Neuron (in vitro differentiated cells): ENCODE results near the gene INHBC.
"Not testable (repeated sequence)": the region's sequence is repeated elsewhere in the genome, so short reads cannot be mapped to it uniquely, and the experiment has no call there.

Experiments
- H2AFZ ChIP-seq: one replicate; pipeline ENCODE4 v1.6.1; 2013; ENCODE audit warnings: low read depth, mild to moderate bottlenecking, inconsistent platforms, low read length, moderate library complexity
- H3K27me3 ChIP-seq: one replicate; pipeline ENCODE4 v1.6.1; 2013; ENCODE audit warnings: low read length; ENCODE audit not compliant: insufficient read depth
- H3K36me3 ChIP-seq: one replicate; pipeline ENCODE4 v1.6.1; 2013; ENCODE audit warnings: low read length; ENCODE audit not compliant: insufficient read depth
- H3K4me1 ChIP-seq: one replicate; pipeline ENCODE4 v1.6.1; 2013; ENCODE audit warnings: low read length; ENCODE audit not compliant: insufficient read depth
- H3K4me3 ChIP-seq: 2 replicates; pipeline ENCODE4 v1.5.1; 2013; ENCODE audit warnings: mild to moderate bottlenecking, low read length, moderate library complexity
- H3K9me3 ChIP-seq: one replicate; pipeline ENCODE4 v1.6.1; 2013; ENCODE audit warnings: low read length

Gene INHBC, protein sequence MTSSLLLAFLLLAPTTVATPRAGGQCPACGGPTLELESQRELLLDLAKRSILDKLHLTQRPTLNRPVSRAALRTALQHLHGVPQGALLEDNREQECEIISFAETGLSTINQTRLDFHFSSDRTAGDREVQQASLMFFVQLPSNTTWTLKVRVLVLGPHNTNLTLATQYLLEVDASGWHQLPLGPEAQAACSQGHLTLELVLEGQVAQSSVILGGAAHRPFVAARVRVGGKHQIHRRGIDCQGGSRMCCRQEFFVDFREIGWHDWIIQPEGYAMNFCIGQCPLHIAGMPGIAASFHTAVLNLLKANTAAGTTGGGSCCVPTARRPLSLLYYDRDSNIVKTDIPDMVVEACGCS

DNA sequence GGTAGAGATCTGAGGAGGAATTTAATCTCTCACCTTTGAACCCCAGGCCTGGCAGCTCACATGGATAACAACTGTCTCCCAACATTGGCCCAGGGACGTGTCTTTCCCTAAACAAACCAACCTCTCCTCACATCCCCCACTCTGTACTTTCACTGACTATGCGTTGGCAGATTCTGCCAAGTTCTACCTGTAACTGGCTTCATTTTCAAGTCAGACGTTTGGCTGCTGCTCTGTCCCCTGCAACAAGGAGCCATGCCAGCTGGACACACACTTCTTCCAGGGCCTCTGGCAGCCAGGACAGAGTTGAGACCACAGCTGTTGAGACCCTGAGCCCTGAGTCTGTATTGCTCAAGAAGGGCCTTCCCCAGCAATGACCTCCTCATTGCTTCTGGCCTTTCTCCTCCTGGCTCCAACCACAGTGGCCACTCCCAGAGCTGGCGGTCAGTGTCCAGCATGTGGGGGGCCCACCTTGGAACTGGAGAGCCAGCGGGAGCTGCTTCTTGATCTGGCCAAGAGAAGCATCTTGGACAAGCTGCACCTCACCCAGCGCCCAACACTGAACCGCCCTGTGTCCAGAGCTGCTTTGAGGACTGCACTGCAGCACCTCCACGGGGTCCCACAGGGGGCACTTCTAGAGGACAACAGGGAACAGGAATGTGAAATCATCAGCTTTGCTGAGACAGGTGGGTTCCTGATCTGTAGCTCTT, at the start of gene INHBC:
Gene INHBC, plus strand, starts transcription at position 268 of the 707 bp plus-strand sequence. Its CDS starts 103 bp downstream, at position 371.
- no peak within 1 kb of the TSS for H3K4me3 ChIP-seq
- no peaks in the 10 kb centered on the region for H3K9me3 ChIP-seq
- H3K27me3 ChIP-seq = no peaks in the 10 kb centered on the region
- no peaks in the 10 kb centered on the region for H3K36me3 ChIP-seq
- peaks cover 5% of the 10 kb centered on the region for H3K4me1 ChIP-seq
- no peak within 1 kb of the TSS for H2AFZ ChIP-seq

DNA sequence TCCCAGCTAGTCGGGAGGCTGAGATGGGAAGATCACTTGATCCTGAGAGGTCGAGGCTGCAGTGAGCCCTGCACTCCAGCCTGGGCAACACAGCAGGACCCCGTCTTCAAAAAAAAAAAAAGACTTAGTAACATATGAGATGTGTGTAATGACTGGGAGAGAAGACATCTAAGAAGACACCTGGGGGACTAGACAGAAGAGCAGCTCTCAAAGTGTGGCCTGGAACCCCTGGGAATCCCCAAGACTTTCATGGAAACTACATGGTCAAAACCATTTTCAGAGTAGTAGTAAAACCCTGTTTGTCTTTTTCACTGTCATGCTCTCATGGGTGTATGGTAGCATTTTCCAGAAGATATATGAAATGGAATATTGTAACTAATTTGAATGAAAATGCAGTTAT, 49.0 kb upstream of the INHBC start:
- Histone ChIP-seq H3K36me3 (peaks cover 2% of the 10 kb centered on the region), H3K4me1 (no peaks in the 10 kb centered on the region), H3K4me3 (no peak overlapping the region), H2AFZ (no peak overlapping the region), H3K9me3 (no peaks in the 10 kb centered on the region), H3K27me3 (no peaks in the 10 kb centered on the region)

DNA sequence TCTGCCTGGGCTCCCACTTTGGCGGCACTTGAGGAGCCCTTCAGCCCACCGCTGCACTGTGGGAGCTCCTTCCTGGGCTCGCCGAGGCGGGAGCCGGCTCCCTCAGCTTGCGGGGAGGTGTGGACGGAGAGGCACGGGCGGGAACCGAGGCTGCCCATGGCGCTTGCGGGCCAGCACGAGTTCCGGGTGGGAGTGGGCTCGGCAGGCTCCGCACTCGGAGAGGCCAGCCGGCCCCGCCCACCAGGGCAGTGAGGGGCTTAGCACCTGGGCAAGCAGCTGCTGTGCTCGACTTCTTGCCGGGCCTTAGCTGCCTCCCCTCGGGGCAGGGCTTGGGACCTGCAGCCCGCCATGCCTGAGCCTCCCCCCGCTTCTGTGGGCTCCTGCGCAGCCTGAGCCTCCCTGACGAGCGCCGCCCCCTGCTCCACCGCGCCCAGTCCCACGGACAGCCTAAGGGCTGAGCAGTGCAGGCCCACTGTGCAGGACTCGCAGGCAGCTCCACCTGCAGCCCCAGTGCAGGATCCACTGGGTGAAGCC, 48.3 kb upstream of the INHBC start:
- Histone ChIP-seq H3K4me3 (no peak overlapping the region), H3K27me3 (no peaks in the 10 kb centered on the region), H2AFZ (no peak overlapping the region), H3K36me3 (peaks cover 5% of the 10 kb centered on the region), H3K9me3 (no peaks in the 10 kb centered on the region), H3K4me1 (no peaks in the 10 kb centered on the region)

DNA sequence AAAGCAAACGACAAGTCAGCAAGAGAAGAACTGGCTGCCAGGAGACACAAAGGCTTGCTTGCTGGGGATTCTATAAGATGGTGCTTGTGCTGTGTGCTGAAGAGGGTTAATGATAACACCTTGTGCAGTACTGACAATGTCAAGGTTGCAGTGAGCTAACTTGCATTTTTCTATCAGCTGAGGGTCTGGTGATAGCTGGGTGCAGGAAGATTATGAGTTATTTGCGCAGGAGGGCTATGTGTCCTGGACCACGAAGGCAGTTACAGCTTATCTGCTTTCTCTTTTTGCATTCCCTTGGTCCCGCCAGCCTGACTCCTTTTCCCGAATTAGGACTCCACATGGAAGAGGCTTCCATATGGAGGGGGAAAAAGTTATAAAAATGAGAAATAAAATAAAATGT, 46.2 kb upstream of the INHBC start:
- no peak overlapping the region for H3K4me3 ChIP-seq
- peaks cover 3% of the 10 kb centered on the region for H3K9me3 ChIP-seq
- H3K4me1 ChIP-seq = no peaks in the 10 kb centered on the region
- H2AFZ ChIP-seq = no peak overlapping the region
- peaks cover 14% of the 10 kb centered on the region for H3K36me3 ChIP-seq
- no peaks in the 10 kb centered on the region for H3K27me3 ChIP-seq

DNA sequence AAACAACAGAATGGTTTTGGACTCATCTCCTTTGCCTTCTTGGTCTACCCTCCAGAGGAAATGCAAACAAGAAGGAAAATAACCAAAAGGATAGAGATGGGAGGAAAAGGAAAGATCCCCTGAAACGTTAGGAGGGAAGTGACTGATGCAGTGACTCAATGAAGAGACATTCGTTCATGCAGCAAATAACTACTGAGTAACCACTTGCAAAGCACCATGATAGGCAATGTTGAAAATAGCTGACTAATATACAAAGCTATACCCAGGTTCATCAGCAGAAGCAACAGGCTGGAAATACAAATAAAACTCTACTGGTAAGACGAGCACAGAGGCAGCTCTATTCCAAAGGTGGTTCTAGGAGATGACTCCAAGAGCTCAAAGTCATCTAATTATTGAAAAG, 45.6 kb upstream of the INHBC start:
- Histone ChIP-seq H3K4me3 (no peak overlapping the region), H3K9me3 (peaks cover 3% of the 10 kb centered on the region), H3K36me3 (peaks cover 16% of the 10 kb centered on the region), H2AFZ (no peak overlapping the region), H3K27me3 (no peaks in the 10 kb centered on the region), H3K4me1 (no peaks in the 10 kb centered on the region)

DNA sequence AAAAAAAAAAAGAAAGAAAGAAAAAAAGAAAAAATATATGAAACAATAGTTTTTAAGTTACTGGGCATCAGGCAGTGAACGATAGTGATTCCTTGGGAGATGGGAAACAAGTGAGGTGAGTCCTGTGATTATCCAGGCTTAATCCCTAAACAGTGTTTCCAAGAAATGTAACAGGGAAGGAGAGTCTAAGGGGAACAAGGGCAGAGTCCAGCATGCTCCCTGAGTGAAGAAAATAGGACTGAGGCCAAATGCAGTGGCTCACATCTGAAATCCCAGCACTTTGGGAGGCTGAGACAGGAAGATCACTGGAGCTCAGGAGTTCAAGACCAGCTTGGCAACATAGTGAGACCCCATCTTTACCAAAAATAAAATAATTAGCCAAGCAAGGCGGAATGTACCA, 44.4 kb upstream of the INHBC start:
- Histone ChIP-seq H3K4me3 (no peak overlapping the region), H3K4me1 (no peaks in the 10 kb centered on the region), H3K9me3 (peaks cover 3% of the 10 kb centered on the region), H3K36me3 (peaks cover 21% of the 10 kb centered on the region), H3K27me3 (no peaks in the 10 kb centered on the region), H2AFZ (no peak overlapping the region)

DNA sequence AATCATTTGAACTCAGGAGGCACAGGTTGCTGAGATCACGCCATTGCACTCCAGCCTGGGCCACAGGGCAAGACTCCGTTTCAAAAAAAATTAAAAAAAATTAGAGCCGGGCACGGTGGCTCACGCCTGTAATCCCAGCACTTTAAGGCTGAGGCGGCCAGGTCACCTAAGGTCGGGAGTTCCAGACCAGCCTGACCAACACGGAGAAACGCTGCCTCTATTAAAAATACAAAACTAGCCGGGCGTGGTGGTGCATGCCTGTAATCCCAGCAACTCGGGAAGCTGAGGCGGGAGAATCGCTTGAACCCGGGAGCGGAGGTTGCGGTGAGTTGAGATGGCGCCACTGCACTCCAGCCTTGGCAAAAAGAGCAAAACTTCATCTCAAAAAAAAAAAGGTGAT, 39.5 kb upstream of the INHBC start:
- H3K27me3 ChIP-seq = no peaks in the 10 kb centered on the region
- H3K4me3 ChIP-seq = no peak overlapping the region
- no peaks in the 10 kb centered on the region for H3K4me1 ChIP-seq
- peaks cover 3% of the 10 kb centered on the region for H3K9me3 ChIP-seq
- H3K36me3 ChIP-seq = peaks cover 21% of the 10 kb centered on the region
- no peak overlapping the region for H2AFZ ChIP-seq

DNA sequence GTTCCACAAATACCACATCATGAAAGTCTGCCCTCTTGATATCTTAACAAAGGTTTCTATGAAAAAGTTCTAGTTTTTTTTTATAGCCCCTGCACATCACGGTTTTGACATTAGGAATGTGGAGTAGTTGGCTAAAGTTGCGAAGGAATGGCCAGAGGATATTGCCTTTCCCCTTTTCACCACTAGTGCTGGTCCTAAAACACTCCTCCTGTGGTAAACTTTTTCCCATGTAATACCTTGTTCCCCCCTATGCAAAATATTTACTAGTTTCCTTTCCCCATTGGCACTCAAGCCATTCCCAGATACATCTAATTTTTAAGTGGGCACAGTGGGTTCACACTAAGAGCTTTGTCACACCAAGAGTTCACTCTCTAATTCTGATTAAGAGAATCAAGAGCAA, 37.1 kb upstream of the INHBC start:
- Histone ChIP-seq H3K4me3 (no peak overlapping the region), H3K27me3 (no peaks in the 10 kb centered on the region), H3K9me3 (no peaks in the 10 kb centered on the region), H3K4me1 (no peaks in the 10 kb centered on the region), H3K36me3 (peaks cover 10% of the 10 kb centered on the region), H2AFZ (no peak overlapping the region)

DNA sequence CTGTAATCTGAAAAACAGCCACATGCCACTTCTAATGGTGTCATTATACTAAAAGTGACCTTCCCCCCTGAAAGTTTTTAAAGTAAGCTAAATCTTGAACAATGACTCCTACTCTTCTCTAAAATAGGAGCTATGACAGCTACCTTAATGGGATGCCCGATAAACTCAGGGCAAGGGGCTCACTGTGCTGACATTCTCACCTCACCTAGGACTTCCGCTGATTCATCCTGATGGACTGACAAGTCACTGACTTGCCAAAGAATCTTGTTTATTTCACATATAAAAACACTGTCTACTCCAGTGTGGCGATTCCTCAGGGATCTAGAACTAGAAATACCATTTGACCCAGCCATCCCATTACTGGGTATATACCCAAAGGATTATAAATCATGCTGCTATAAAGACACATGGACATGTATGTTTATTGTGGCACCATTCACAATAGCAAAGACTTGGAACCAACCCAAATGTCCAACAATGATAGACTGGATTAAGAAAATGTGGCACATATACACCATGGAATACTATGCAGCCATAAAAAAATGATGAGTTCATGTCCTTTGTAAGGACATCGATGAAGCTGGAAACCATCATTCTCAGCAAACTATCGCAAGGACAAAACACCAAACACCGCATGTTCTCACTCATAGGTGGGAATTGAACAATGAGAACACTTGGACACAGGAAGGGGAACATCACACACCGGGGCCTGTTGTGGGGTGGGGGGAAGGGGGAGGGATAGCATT, 34.7 kb upstream of the INHBC start:
- H3K9me3 ChIP-seq, H2AFZ ChIP-seq, H3K4me1 ChIP-seq, H3K4me3 ChIP-seq, H3K36me3 ChIP-seq, H3K27me3 ChIP-seq: not testable (repeated sequence)

DNA sequence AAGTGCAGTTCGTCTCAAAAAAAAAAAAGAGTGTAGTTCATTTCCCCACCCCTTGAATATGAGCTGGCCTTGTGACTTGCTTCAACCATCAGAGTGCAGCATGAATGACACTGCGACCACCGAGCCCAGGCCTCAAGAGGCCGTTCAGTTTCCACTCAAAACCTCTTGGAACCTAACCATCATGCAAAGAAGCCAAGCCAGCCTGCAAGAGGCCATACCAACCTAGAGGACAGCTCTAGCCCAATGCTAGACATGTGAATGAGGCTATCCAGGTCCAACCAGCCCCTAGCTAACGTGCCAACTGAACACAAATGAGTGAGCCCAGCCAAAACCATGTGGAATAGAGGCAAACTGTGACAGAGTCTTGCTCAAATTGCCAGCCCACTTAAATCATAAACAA, 33.4 kb upstream of the INHBC start:
- Histone ChIP-seq H3K4me3 (no peak overlapping the region), H2AFZ (no peak overlapping the region), H3K4me1 (no peaks in the 10 kb centered on the region), H3K9me3 (no peaks in the 10 kb centered on the region), H3K27me3 (no peaks in the 10 kb centered on the region), H3K36me3 (no peaks in the 10 kb centered on the region)

DNA sequence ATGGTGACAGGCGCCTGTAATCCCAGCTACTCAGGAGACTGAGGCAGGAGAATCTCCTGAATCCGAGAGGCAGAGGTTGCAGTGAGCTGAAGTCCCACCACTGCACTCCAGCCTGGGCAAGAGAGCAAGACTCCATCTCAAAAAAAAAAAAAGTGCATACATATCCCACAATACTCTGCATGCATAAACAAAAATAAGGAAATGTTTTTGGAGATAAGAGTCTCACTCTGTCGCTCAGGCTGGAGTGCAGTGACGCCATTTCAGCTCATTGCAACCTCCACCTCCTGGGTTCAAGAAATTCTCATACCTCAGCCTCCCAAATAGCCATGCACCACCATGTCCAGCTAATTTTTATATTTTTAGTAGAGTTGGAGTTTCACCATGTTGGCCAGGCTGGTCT, 32.4 kb upstream of the INHBC start:
- H3K4me1 ChIP-seq, H3K4me3 ChIP-seq, H3K9me3 ChIP-seq, H3K36me3 ChIP-seq, H2AFZ ChIP-seq, H3K27me3 ChIP-seq: not testable (repeated sequence)

DNA sequence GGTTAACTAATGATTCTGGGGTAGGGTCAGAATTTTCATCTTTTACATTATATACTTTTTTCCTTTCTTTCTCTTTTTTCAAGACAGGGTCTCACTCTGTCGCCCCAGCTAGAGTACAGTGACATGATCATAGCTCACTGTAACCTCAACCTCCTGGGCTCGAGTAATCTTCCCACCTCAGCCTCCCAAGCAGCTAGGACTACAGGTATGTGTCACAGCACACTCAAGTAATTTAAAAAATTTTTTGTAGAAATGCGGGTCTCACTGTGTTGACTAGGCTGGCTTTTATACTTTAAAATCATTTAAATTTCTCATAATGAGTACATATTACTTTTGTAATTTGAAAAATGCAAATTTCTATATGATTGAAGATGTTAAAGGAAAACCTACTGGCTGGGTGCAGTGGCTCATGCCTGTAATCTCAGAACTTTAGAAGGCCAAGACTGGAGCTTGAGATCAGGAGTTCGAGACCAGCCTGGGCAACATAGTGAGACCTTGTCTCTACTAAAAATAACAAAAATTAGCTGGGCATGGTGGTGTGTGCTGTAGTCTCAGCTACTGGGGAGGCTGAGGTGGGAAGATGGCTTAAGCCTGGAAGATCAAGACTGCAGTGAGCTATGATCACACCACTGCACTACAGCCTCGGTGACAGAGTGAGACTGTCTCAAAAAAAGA, 29.5 kb upstream of the INHBC start:
- no peaks in the 10 kb centered on the region for H3K4me1 ChIP-seq
- H2AFZ ChIP-seq = no peak overlapping the region
- no peaks in the 10 kb centered on the region for H3K9me3 ChIP-seq
- no peaks in the 10 kb centered on the region for H3K36me3 ChIP-seq
- no peaks in the 10 kb centered on the region for H3K27me3 ChIP-seq
- no peak overlapping the region for H3K4me3 ChIP-seq

DNA sequence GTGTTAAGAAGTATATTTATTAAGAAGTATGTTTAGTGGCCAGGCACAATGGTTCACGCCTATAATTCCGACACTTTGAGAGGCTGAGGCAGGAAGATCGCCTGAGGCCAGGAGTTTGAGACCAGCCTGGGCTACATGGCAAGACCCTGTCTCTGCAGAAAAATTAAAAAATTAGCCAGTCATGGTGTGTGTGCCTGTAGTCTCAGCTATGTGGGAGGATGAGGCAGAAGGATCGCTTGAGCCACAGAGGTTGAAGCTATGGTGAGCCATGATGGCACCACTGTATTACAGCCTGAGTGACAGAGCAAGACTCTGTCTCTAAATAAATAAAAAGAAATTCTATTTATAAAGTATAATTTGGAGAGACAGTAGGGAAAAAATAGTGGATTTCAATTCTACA, 24.1 kb upstream of the INHBC start:
- Histone ChIP-seq H3K27me3 (no peaks in the 10 kb centered on the region), H3K4me3 (no peak overlapping the region), H3K4me1 (peaks cover 11% of the 10 kb centered on the region), H2AFZ (no peak overlapping the region), H3K36me3 (no peaks in the 10 kb centered on the region), H3K9me3 (no peaks in the 10 kb centered on the region)
